Body of pancreas (tissue), 4 donors: ENCODE measurements around the gene GALR1.

ENCODE experiments used
- POLR2A ChIP-seq, 3 donors: fragments of 450-650 bp; IDR thresholded peaks; one replicate each; pipeline ENCODE4 v1.6.1; 2016; ENCODE audit warnings: antibody characterized with exemption in 3 of 3, mild to moderate bottlenecking in 2 of 3
- TF ChIP-seq, protein P1 (sequence below), 7 experiments: fragments of 450-650 bp in 4 of 7; fragments of 200-600 bp in 3 of 7; sonication (generic) in 3 of 7; IDR thresholded peaks; one replicate each; pipeline ENCODE4 v1.5.1; 2016 to 2019; ENCODE audit warnings: antibody characterized with exemption in 7 of 7

- TF ChIP-seq, protein P1, sequence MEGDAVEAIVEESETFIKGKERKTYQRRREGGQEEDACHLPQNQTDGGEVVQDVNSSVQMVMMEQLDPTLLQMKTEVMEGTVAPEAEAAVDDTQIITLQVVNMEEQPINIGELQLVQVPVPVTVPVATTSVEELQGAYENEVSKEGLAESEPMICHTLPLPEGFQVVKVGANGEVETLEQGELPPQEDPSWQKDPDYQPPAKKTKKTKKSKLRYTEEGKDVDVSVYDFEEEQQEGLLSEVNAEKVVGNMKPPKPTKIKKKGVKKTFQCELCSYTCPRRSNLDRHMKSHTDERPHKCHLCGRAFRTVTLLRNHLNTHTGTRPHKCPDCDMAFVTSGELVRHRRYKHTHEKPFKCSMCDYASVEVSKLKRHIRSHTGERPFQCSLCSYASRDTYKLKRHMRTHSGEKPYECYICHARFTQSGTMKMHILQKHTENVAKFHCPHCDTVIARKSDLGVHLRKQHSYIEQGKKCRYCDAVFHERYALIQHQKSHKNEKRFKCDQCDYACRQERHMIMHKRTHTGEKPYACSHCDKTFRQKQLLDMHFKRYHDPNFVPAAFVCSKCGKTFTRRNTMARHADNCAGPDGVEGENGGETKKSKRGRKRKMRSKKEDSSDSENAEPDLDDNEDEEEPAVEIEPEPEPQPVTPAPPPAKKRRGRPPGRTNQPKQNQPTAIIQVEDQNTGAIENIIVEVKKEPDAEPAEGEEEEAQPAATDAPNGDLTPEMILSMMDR (IDR thresholded peaks at IDR 0.05) = no peak
- no peak for TF ChIP-seq POLR2A (IDR thresholded peaks at IDR 0.05)
Measured at GRCh38 chr18:77262643-77263465, 13.2 kb downstream of the GALR1 start.
